H1 (cell line): ENCODE results near the gene ITGAV.

ENCODE experiments used
- CHD2 ChIP-seq: IDR thresholded peaks from 2 replicates; pipeline ENCODE4 v1.6.1; 2012; ENCODE audit warnings: low read length, improper control_type of control experiment
- CREB1 ChIP-seq: IDR thresholded peaks from 2 replicates; pipeline ENCODE4 v1.6.1; 2012; ENCODE audit warnings: inconsistent platforms
- CTCF ChIP-seq, 3 experiments: IDR thresholded peaks; 1 replicate in 2 of 3; 2 replicates in 1 of 3; pipeline versions ENCODE4 v1.5.1 to v1.6.1; 2011; ENCODE audit warnings: low read length in 3 of 3, mild to moderate bottlenecking in 3 of 3, inconsistent platforms in 2 of 3, low read depth in 1 of 3, moderate library complexity in 1 of 3; ENCODE audit not compliant: insufficient read depth in 1 of 3; ENCODE audit errors: control extremely low read depth in 1 of 3
- EGR1 ChIP-seq: IDR thresholded peaks from 2 replicates; pipeline ENCODE4 v1.6.1; 2011; ENCODE audit warnings: low read depth, low read length, borderline replicate concordance
- EZH2 ChIP-seq: fragments of 200-600 bp; sonication (generic); IDR thresholded peaks from 2 replicates; pipeline ENCODE4 v1.7.1; 2012; ENCODE audit warnings: low read depth, mild to moderate bottlenecking, moderate library complexity, low read length, inconsistent platforms; ENCODE audit not compliant: severe bottlenecking
- GTF2F1 ChIP-seq: IDR thresholded peaks from 2 replicates; pipeline ENCODE4 v1.6.1; 2012; ENCODE audit warnings: low read depth, low read length, improper control_type of control experiment, borderline replicate concordance
- HDAC2 ChIP-seq, 2 experiments: fragments of 300-600 bp in 1 of 2; sonication (generic) in 1 of 2; IDR thresholded peaks; 2 replicates each; pipeline ENCODE4 v1.6.1; 2011 to 2012; ENCODE audit warnings: low read depth in 2 of 2, low read length in 2 of 2, mild to moderate bottlenecking in 2 of 2, moderate library complexity in 2 of 2, borderline replicate concordance in 1 of 2, inconsistent platforms in 1 of 2
- KDM1A ChIP-seq: fragments of 200-600, 300-600 bp; sonication (generic); IDR thresholded peaks from 2 replicates; pipeline ENCODE4 v1.7.1; 2016; ENCODE audit warnings: mild to moderate bottlenecking, low read length, borderline replicate concordance
- POLR2A ChIP-seq, 2 experiments: IDR thresholded peaks; 1 replicate in 1 of 2; 2 replicates in 1 of 2; pipeline ENCODE4 v1.6.1; 2011; ENCODE audit warnings: low read depth in 2 of 2, low read length in 2 of 2, mild to moderate bottlenecking in 2 of 2; ENCODE audit errors: control extremely low read depth in 1 of 2
- RAD21 ChIP-seq, 2 experiments: IDR thresholded peaks in 1 of 2; conservative IDR thresholded peaks in 1 of 2; 2 replicates each; pipeline ENCODE4 v1.6.1; 2011; ENCODE audit warnings: low read depth in 2 of 2, low read length in 2 of 2, improper control_type of control experiment in 1 of 2, inconsistent platforms in 1 of 2, mild to moderate bottlenecking in 1 of 2, moderate library complexity in 1 of 2
- RNF2 ChIP-seq: fragments of 200-900, 300-1000 bp; sonication (generic); IDR thresholded peaks from 2 replicates; pipeline ENCODE4 v1.7.1; 2016; ENCODE audit warnings: borderline replicate concordance, low read depth, mild to moderate bottlenecking, antibody characterized with exemption, low read length; ENCODE audit not compliant: poor library complexity, severe bottlenecking; ENCODE audit errors: missing control alignments
- SIN3A ChIP-seq, 2 experiments: IDR thresholded peaks in 1 of 2; conservative IDR thresholded peaks in 1 of 2; 2 replicates each; pipeline ENCODE4 v1.6.1; 2011 to 2012; ENCODE audit warnings: low read length in 2 of 2, improper control_type of control experiment in 1 of 2, low read depth in 1 of 2, mild to moderate bottlenecking in 1 of 2
- SP2 ChIP-seq: IDR thresholded peaks from 2 replicates; pipeline ENCODE4 v1.6.1; 2012; ENCODE audit warnings: mild to moderate bottlenecking, low read length, inconsistent platforms
- SUZ12 ChIP-seq: fragments of 200-600 bp; sonication (generic); IDR thresholded peaks from 2 replicates; pipeline ENCODE4 v1.6.1; 2012; ENCODE audit warnings: mild to moderate bottlenecking, inconsistent platforms, low read length, moderate library complexity, mixed read lengths

GRCh38 chr2:186691231-186691630, 101.4 kb downstream of the ITGAV start:
- TF ChIP-seq POLR2A (IDR thresholded peaks at IDR 0.05; ENCODE audit: control extremely low read depth in 1 of 2, low read depth in 2 of 2, low read length in 2 of 2) (no peak), CHD2 (no peak), RAD21 (IDR thresholded peaks at IDR 0.05 in 1 of 2, conservative IDR thresholded peaks at IDR 0.05 in 1 of 2; ENCODE audit: low read depth in 2 of 2, low read length in 2 of 2) (no peak), EGR1 (no peak), SUZ12 (no peak), CTCF (IDR thresholded peaks at IDR 0.05; ENCODE audit: control extremely low read depth in 1 of 3, insufficient read depth in 1 of 3, low read depth in 1 of 3, low read length in 3 of 3) (no peak), GTF2F1 (no peak), SP2 (no peak), SIN3A (conservative IDR thresholded peaks at IDR 0.05 in 1 of 2, IDR thresholded peaks at IDR 0.05 in 1 of 2; ENCODE audit: low read depth in 1 of 2, low read length in 2 of 2) (no peak), RNF2 (no peak), EZH2 (no peak), HDAC2 (IDR thresholded peaks at IDR 0.05; ENCODE audit: borderline replicate concordance in 1 of 2, low read depth in 2 of 2, low read length in 2 of 2) (no peak), KDM1A (no peak), CREB1 (no peak)
